Astrocyte of the cerebellum (primary cell): Measurements from ENCODE around the gene EEF1A2.
"Not testable (repeated sequence)": the region's sequence is repeated elsewhere in the genome, so short reads cannot be mapped to it uniquely, and the experiment has no call there.

Source experiments
- DNase-seq: peaks from one replicate; pipeline ENCODE4 v3.0.0-alpha.2; 2011; ENCODE audit warnings: low read depth
- H3K4me3 ChIP-seq: 2 replicates; pipeline ENCODE4 v1.5.1; 2011; ENCODE audit warnings: mild to moderate bottlenecking, low read depth, low read length, moderate library complexity
- in situ Hi-C: cut with HindIII; loops from 2 replicates; pipeline ENCODE4 v1.10.0; 2017; ENCODE audit warnings: low sequenced_read_pairs
- TF ChIP-seq, protein P1 (sequence below): IDR thresholded peaks from 2 replicates; pipeline ENCODE4 v1.5.1; 2012; ENCODE audit warnings: low read length, low read depth, moderate library complexity, mild to moderate bottlenecking; ENCODE audit errors: missing control alignments

The EEF1A2 gene

DNA sequence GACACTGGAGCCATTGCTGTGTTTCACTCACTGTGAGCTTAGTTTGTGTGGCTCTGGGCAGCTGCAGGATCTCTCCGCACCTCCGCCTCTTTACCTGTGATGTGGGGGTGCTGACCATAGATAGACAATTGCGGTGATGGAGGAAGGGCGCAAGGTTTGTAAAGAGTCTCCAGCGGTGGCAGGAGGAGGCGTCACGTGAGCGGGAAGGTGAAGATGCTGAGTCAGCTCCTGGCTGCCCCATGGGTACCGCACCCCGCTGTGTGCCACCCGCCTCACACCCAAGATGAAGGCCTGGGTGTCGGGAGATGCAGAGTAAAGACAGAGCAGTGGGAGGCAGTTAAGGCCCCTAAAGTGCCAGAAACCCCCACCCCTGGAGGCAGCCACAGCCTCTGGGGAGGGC is 17.4 kb downstream of the EEF1A2 start:
- no peak for DNase-seq
- H3K4me3 ChIP-seq = no peak overlapping the region
- TF ChIP-seq, protein P1, sequence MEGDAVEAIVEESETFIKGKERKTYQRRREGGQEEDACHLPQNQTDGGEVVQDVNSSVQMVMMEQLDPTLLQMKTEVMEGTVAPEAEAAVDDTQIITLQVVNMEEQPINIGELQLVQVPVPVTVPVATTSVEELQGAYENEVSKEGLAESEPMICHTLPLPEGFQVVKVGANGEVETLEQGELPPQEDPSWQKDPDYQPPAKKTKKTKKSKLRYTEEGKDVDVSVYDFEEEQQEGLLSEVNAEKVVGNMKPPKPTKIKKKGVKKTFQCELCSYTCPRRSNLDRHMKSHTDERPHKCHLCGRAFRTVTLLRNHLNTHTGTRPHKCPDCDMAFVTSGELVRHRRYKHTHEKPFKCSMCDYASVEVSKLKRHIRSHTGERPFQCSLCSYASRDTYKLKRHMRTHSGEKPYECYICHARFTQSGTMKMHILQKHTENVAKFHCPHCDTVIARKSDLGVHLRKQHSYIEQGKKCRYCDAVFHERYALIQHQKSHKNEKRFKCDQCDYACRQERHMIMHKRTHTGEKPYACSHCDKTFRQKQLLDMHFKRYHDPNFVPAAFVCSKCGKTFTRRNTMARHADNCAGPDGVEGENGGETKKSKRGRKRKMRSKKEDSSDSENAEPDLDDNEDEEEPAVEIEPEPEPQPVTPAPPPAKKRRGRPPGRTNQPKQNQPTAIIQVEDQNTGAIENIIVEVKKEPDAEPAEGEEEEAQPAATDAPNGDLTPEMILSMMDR = no peak
- in situ Hi-C loops = no loop called here

DNA sequence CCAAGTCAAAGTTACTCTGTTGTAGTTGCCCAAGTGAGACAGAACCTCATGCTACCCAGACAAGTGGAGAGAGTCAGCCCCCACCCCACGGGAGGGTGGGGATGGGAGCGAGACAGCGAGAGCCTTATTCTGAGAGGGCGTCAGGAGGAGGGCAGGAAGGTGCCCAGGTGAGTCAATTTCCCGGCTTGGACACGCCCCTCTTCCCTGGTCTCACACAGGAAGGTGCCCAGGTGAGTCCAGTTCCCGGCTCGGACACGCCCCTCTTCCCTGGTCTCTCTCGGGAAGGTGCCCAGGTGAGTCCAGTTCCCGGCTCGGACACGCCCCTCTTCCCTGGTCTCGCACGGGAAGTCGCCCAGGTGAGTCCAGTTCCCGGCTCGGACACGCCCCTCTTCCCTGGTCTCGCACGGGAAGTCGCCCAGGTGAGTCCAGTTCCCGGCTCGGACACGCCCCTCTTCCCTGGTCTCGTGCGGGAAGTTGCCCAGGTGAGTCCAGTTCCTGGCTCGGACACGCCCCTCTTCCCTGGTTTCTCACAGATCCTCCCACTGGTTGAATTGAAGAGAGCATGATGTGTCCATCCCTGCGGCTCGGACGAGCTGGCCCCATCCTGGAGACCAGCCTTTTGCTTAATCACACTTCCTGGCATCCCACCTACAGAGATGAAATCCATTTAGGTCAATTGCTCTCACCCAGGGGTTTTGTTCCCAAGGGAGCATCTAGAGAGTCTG is 19.0 kb downstream of the EEF1A2 start:
- DNase-seq, H3K4me3 ChIP-seq: not testable (repeated sequence)
- in situ Hi-C loops = loop anchor here (10.0 kb wide), 2 partner anchors 85 to 185 kb away; partner anchors contain the start of gene COL20A1

DNA sequence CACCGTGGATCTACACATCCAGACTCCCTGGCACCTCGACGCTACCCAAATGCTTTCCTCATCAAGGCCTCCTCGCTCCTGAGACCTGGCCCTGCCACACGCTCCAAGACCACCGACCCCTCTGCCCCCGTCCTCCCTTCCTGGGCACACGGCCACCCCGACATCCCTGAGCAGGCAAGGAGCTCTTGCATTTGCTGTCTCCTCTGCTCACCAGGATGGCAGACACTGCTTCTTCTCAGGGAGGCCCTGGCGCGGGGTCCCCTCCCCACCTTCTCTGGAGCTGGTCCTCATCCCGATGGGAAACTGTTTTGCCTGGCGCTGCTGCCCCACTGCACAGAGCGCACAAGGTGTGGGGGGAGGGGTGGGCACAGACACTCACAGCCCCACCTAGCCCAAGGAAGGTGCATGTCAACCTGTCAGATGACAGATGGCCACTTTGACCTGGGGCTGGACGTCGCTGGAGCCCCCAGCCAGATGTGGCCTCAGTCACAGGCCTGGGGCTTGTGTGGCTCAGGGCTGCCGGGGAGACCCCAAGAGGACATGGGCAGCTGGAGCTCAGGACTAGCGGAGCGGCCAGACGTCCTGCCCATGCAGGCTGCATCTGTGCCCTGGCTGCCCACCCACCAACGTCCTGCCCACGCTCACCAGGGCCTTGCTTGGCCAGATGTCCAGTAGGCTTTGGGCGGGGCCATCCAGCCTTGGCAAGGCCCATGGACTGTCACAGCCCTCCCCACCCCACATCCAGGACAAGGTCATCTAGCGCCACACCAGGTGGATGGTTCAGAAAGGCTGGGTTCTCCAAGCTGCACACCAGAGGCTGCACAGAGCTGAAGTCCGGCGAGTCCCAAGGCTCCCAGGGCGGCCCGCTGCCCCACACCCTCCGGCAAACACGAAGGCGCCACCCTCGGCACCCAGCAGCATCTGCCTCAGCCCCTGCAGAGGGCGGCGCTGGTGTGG is 20.3 kb downstream of the EEF1A2 start:
- no peak for DNase-seq
- no peak overlapping the region for H3K4me3 ChIP-seq
- TF ChIP-seq, protein P1 = no peak
- in situ Hi-C loops = loop anchor here (10.0 kb wide), 2 partner anchors 84 to 184 kb away; partner anchors contain the start of gene COL20A1

DNA sequence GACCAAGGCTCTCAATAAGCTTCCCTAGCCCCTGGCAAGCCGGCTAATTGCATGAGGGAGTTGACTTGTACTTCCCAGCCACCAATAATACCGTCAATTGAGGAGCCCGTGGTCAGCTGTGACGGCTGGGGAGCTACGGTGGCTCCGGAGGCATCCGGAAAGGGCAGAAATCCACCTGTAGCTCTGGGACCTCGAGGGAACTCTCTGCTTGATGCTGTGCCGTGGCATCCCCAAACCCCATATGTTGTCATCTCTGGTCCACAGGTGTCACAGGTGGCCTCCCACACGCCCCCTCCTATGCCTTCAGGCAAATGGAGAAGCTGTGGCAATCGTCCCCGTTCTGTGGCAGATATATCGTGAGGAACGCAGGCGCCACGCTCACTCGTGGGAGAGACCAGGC is 20.9 kb downstream of the EEF1A2 start:
- in situ Hi-C loops = loop anchor here (10.0 kb wide), 2 partner anchors 83 to 183 kb away; partner anchors contain the start of gene COL20A1
- no peak for DNase-seq
- H3K4me3 ChIP-seq = no peak overlapping the region
- TF ChIP-seq, protein P1 = no peak

DNA sequence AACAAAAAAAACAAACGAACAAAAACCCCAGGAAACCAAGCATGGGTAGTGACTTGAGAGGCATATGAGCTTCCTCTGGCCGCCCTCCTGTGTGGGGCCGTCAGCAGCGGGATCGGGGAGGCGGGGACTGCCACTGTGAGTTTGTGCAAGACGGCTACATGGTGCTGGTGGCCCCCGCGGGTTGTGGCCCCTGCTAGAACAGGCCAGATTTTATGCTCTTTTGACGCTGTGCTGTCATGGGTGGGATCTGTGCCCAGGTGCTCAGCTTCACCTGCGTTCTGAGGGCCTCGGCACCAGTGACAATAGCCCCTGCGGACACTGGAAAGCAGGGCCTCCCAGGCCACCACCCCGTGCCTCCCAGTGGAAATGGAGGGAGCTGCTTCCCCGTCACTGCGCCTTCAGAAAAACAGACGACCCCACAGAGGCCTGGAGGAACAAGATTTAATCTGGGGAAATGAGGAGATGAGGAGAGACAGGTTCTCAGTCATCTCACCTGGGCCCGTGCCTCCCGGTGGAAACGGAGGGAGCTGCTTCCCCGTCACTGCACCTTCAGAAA is 21.7 kb downstream of the EEF1A2 start:
- no peak for DNase-seq
- in situ Hi-C loops = loop anchor here (10.0 kb wide), 2 partner anchors 82 to 182 kb away; partner anchors contain the start of gene COL20A1
- TF ChIP-seq, protein P1 = no peak
- no peak overlapping the region for H3K4me3 ChIP-seq

DNA sequence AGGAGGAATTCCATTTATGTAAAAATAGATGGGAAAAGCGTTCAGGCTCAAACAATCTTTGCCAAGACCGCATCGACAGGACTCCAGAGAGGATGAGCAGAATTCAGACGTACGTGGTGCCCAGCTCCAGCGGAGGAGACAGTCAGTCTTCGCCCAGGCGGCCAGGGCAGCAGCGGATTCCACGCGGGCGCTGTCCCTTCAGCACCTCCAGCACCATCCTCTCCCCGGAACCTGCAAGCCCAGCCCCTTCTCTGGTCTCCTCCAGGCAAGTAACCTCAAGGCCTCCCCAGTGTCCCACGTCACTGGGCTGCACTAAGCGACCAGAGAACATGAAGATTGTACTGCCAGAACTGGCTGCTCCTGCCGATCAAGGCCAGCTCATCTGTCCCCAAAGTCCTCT is 23.7 kb downstream of the EEF1A2 start:
- in situ Hi-C loops = loop anchor here (10.0 kb wide), 2 partner anchors 80 to 180 kb away; partner anchors contain the start of gene COL20A1
- TF ChIP-seq, protein P1 = no peak
- no peak for DNase-seq
- H3K4me3 ChIP-seq = no peak overlapping the region
